ENCODE data around the gene LKAAEAR1. TPM values are rescaled to one million over a fixed set of nuclear protein-coding genes. Genes with fewer than 3 reads are reported as not detected.

Gene LKAAEAR1
- polyA plus RNA-seq, 1 experiment = not detected

DNA sequence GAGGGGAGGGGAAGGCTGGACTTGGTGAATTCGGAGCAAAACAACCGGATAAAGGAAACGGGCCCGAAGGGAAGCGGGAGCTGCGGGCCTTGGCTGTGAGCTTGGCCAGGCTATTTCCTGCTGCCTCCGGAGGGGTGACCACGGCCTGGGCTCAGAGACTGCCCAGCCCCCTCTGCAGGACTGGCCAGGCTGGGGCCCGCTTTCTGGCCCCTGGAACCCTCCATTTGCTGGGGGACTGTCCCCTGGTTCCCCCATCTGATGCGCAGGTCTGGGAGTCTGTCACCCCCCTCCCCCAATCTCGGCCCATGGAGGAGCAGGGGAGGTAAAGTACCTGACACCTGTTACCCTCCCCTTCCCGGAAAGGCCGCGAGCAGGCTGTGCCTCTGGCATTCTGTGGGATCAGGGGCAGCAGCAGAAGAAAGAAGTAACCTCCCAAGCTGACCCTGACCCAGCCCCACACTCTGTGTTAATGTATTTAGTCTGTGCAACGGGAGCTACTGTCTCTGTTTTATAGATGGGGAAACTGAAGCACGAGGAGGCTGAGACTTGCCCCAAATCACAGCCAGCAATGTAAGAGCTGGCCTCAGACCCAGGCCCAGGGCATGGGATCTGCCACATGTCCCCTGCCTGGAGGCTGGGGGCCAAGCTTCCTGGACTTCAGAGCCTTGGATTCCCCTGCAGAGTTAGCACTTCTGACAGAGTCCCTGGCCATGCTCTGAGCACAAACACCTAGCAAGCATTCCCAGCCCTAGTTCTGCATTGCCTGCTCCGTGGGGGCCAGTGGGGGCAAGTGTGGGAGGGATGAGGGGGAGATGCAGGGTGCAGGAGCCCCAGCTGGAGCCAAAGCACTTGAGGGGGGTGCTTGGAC is 44.7 kb downstream of the LKAAEAR1 start:
- Histone ChIP-seq H3K27ac (ENCODE audit: low read depth, low read length) (no peak overlapping the region), H3K27me3 (ENCODE audit: control insufficient read depth, insufficient read depth, low read length) (peaks cover 57% of the 10 kb centered on the region), H3K4me3 (ENCODE audit: low read depth, low read length) (peak overlapping the region; percentile 27; the same call in 1 of the 2 replicates), H3K9me3 (ENCODE audit: control insufficient read depth, insufficient read depth, low read length) (no peaks in the 10 kb centered on the region)
- no peak for DNase-seq (ENCODE audit: low read depth, low spot score)
- POLR2A ChIA-PET = interaction anchor here (0.6 to 1.4 kb wide), 2 partner anchors 23 to 519 kb away, joined by 3 read pairs; partner anchors contain the start of genes PPDPF and TCEA2
- CTCF ChIA-PET = interaction anchor here (0.9 to 3.6 kb wide), 13 partner anchors 11 to 502 kb away, joined by 3 to 31 read pairs (median 4); partner anchors contain the start of genes PRPF6 and TCEA2
- TF ChIP-seq, protein P1, sequence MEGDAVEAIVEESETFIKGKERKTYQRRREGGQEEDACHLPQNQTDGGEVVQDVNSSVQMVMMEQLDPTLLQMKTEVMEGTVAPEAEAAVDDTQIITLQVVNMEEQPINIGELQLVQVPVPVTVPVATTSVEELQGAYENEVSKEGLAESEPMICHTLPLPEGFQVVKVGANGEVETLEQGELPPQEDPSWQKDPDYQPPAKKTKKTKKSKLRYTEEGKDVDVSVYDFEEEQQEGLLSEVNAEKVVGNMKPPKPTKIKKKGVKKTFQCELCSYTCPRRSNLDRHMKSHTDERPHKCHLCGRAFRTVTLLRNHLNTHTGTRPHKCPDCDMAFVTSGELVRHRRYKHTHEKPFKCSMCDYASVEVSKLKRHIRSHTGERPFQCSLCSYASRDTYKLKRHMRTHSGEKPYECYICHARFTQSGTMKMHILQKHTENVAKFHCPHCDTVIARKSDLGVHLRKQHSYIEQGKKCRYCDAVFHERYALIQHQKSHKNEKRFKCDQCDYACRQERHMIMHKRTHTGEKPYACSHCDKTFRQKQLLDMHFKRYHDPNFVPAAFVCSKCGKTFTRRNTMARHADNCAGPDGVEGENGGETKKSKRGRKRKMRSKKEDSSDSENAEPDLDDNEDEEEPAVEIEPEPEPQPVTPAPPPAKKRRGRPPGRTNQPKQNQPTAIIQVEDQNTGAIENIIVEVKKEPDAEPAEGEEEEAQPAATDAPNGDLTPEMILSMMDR (IDR thresholded peaks at IDR 0.05; ENCODE audit: low read depth, low read length) = no peak

DNA sequence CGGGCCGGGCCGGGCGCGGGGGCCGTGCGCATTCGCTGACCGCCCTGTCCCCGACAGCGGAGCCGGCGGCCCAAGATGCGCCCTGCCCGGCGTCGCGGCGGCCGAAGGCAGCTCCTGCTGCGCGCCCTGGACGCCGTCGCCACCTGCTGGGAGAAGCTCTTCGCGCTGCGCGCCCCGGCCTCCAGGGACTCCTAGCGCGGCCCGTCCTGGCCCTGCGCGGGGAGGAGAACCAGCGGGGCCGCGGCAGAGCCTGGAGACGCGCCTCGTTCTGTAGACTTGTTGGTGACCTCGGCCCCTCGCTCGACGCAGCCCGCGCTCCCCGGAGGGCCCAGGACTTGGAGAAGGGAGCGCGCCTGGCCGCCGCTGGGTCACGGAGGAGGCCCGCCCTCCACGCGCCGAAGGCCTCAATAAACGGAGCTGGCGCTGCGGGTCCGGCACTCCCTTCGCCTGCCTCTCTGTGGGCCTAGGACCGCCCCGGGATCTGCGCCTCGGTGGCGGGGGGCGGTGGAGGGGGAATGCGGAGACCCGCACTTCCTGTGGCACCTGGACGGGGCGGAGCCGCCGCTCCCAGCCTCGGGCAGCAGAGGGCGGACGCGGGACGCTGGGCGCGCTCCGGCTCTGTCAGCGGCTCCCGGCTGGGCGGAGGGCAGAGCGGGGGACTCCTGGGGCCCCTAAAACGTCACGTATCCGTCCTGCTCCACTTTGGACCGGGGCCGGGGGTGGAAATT is 45.5 kb downstream of the LKAAEAR1 start:
- POLR2A ChIA-PET = interaction anchor here (0.6 to 1.4 kb wide), 4 partner anchors 22 to 518 kb away, joined by 3 to 4 read pairs (median 4); partner anchors contain the start of genes PPDPF and TCEA2
- Histone ChIP-seq H3K27ac (ENCODE audit: low read depth, low read length) (no peak overlapping the region), H3K9me3 (ENCODE audit: control insufficient read depth, insufficient read depth, low read length) (no peaks in the 10 kb centered on the region), H3K27me3 (ENCODE audit: control insufficient read depth, insufficient read depth, low read length) (peaks cover 52% of the 10 kb centered on the region), H3K4me3 (ENCODE audit: low read depth, low read length) (peak overlapping the region; percentile 43)
- no peak for DNase-seq (ENCODE audit: low read depth, low spot score)
- CTCF ChIA-PET = interaction anchor here (0.9 to 3.6 kb wide), 15 partner anchors 11 to 501 kb away, joined by 3 to 31 read pairs (median 4); partner anchors contain the start of genes PRPF6 and TCEA2
- TF ChIP-seq, protein P1 (IDR thresholded peaks at IDR 0.05; ENCODE audit: low read depth, low read length) = peak; percentile 56

DNA sequence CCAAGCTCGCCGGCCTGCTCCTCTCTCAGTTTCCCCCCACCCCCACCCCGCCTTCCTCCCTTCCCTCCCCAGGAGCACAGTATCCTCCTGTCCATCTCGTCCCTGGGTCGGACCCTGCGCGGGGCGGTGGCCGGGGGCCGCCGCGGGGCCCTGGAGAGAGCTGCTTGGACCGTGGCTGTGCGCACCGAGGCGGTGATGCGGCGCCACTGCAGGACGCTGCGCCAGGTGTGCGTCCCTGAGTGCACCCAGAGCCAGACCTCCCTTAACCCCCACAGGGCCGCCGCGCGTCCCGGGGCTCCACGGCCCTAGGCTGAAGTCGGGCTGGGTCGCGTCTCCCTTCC is 46.0 kb downstream of the LKAAEAR1 start:
- H3K27me3 ChIP-seq (ENCODE audit: control insufficient read depth, insufficient read depth, low read length) = peaks cover 50% of the 10 kb centered on the region
- no peak overlapping the region for H3K4me3 ChIP-seq (ENCODE audit: low read depth, low read length)
- TF ChIP-seq, protein P1 (IDR thresholded peaks at IDR 0.05; ENCODE audit: low read depth, low read length) = no peak

DNA sequence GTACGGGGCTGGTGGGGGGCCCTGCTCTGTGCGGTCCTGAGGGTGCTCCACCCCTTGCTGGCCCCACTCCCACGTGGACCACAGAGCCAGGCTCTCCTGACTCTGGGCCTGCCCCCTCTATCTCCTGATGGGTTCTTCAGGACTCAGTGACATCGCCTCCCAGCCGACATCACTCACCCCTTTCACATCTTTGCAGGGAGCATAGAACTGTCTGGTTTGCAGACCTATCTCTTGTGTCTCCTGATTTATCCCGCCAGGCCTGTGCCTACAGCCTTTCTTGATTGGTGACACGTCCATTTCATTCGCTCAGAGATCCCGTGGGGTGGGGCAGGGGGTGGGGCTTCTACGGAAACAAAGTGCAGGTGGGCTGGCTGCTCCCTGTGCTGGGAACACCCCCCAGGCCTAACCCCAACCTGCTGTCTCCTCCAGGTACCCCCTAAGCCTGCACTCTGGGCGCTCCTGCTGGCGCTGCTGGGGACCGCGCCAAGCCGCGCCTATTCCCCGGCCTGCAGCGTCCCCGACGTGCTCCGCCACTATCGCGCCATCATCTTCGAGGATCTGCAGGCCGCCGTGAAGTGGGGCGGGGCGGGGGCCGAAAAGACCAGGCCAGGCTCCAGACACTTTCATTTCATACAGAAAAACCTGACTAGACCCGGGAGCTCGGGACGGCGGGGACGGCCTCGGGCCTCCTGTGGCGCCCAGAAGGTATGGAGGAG is 46.5 kb downstream of the LKAAEAR1 start:
- Histone ChIP-seq H3K4me3 (ENCODE audit: low read depth, low read length) (no peak overlapping the region), H3K27ac (ENCODE audit: low read depth, low read length) (no peak overlapping the region), H3K9me3 (ENCODE audit: control insufficient read depth, insufficient read depth, low read length) (no peaks in the 10 kb centered on the region; the same call in 1 of the 2 replicates), H3K27me3 (ENCODE audit: control insufficient read depth, insufficient read depth, low read length) (peaks cover 46% of the 10 kb centered on the region)
- TF ChIP-seq, protein P1 (IDR thresholded peaks at IDR 0.05; ENCODE audit: low read depth, low read length) = no peak
- ChIA-PET CTCF (interaction anchor here (0.9 to 3.6 kb wide), 5 partner anchors 20 to 84 kb away, joined by 3 to 31 read pairs (median 4); no protein-coding TSS in a partner anchor), POLR2A (interaction anchor here (0.6 to 0.7 kb wide), 2 partner anchors 27 to 455 kb away, joined by 3 to 4 read pairs; no protein-coding TSS in a partner anchor)
- no peak for DNase-seq (ENCODE audit: low read depth, low spot score)

More for the DNA sequence above, 46.0 kb downstream of the LKAAEAR1 start:
- no peak overlapping the region for H3K27ac ChIP-seq (ENCODE audit: low read depth, low read length)
- POLR2A ChIA-PET = interaction anchor here (0.7 to 1.4 kb wide), 3 partner anchors 23 to 28 kb away, joined by 3 to 4 read pairs (median 4); partner anchors contain the start of gene TCEA2
- H3K9me3 ChIP-seq (ENCODE audit: control insufficient read depth, insufficient read depth, low read length) = no peaks in the 10 kb centered on the region
- CTCF ChIA-PET = interaction anchor here (0.9 to 3.6 kb wide), 9 partner anchors 16 to 83 kb away, joined by 3 to 31 read pairs (median 5); partner anchors contain the start of genes PRPF6 and TCEA2
- DNase-seq (ENCODE audit: low read depth, low spot score) = no peak
